Activated naive CD8-positive, alpha-beta T cell treated with anti-CD3 and anti-CD28 coated beads, Interleukin-2, amount 50 U/mL, for 24 hours (primary cell): Measurements from ENCODE around the gene UST.

ENCODE experiments used
- ATAC-seq: fragments of 150-1000 bp; cut with Tn5 transposase; one replicate; pipeline ENCODE4 v1.10.0; 2021
- DNase-seq: peaks from one replicate; pipeline ENCODE4 v3.0.0; 2021
- H3K27ac Mint-ChIP-seq: one replicate; pipeline ENCODE4 v1.8.0; 2021; ENCODE audit warnings: mild to moderate bottlenecking, mixed read lengths
- H3K27me3 Mint-ChIP-seq: one replicate; pipeline ENCODE4 v1.8.0; 2021; ENCODE audit warnings: mixed read lengths
- H3K36me3 Mint-ChIP-seq: one replicate; pipeline ENCODE4 v1.8.0; 2021; ENCODE audit warnings: low read depth, mixed read lengths
- H3K4me1 Mint-ChIP-seq: one replicate; pipeline ENCODE4 v1.8.0; 2021; ENCODE audit warnings: mixed read lengths
- H3K4me3 Mint-ChIP-seq: one replicate; pipeline ENCODE4 v1.8.0; 2021; ENCODE audit warnings: mild to moderate bottlenecking, moderate library complexity, mixed read lengths
- H3K9me3 Mint-ChIP-seq: one replicate; pipeline ENCODE4 v1.8.0; 2021; ENCODE audit warnings: mixed read lengths

Gene UST

GRCh38 chr6:148746363-148747144 lies at the start of gene UST:
TSS of gene UST (plus strand) at chr6:148747030. CDS start at chr6:148747431, 401 bp downstream.
- peak; percentile 38 for ATAC-seq
- Mint-ChIP-seq H3K27me3 (peaks cover 44% of the 10 kb centered on the region), H3K9me3 (no peaks in the 10 kb centered on the region)

GRCh38 chr6:148697895-148698440 lies 48.9 kb upstream of the UST start:
- no peak for ATAC-seq
- DNase-seq: no peak
- no peaks in the 10 kb centered on the region for H3K36me3 Mint-ChIP-seq
- H3K27me3 Mint-ChIP-seq: no peaks in the 10 kb centered on the region
- no peak overlapping the region for H3K27ac Mint-ChIP-seq
- peaks cover 17% of the 10 kb centered on the region for H3K4me1 Mint-ChIP-seq
- no peak overlapping the region for H3K4me3 Mint-ChIP-seq
- H3K9me3 Mint-ChIP-seq: no peaks in the 10 kb centered on the region

More at GRCh38 chr6:148746363-148747144, at the start of gene UST:
- Mint-ChIP-seq H3K4me1 (peaks cover 23% of the 10 kb centered on the region), H3K36me3 (no peaks in the 10 kb centered on the region), H3K27ac (peak within 1 kb of the TSS; percentile 75), H3K4me3 (peak within 1 kb of the TSS; percentile 85)
- DNase-seq: peak; percentile 57

DNA sequence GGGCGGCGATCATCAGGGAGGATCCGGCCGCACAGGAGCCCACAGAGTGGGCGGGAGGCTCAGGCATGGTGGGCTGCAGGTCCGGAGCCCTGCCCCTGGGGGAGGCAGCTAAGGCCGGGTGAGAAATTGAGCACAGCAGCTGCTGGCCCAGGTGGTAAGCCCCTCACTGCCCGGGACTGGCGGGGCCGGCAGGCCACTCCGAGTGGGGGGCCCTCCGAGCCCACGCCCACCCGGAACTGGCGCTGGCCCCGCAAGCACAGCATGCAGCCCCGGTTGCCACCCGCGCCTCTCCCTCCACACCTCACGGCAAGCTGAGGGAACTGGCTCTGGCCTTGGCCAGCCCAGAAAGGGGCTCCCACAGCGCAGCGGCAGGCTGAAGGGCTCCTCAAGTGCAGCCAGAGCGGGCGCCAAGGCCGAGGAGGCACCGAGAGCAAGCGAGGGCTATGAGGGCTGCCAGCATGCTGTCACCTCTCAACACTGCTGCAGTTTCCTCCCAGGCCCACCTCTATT lies 48.1 kb upstream of the UST start:
- no peak for DNase-seq

GRCh38 chr6:148700047-148700715 lies 46.6 kb upstream of the UST start:
- peaks cover 2% of the 10 kb centered on the region for H3K27me3 Mint-ChIP-seq
- no peaks in the 10 kb centered on the region for H3K36me3 Mint-ChIP-seq
- H3K4me3 Mint-ChIP-seq: peak overlapping the region; percentile 60
- ATAC-seq: no peak
- no peak overlapping the region for H3K27ac Mint-ChIP-seq
- no peak for DNase-seq
- no peaks in the 10 kb centered on the region for H3K9me3 Mint-ChIP-seq
- peaks cover 4% of the 10 kb centered on the region for H3K4me1 Mint-ChIP-seq

More for the DNA sequence above, 48.1 kb upstream of the UST start:
- no peak overlapping the region for H3K4me3 Mint-ChIP-seq
- H3K9me3 Mint-ChIP-seq: no peaks in the 10 kb centered on the region
- no peak for ATAC-seq
- peaks cover 15% of the 10 kb centered on the region for H3K4me1 Mint-ChIP-seq
- H3K36me3 Mint-ChIP-seq: no peaks in the 10 kb centered on the region
- H3K27me3 Mint-ChIP-seq: no peaks in the 10 kb centered on the region
- H3K27ac Mint-ChIP-seq: no peak overlapping the region

GRCh38 chr6:148700741-148701311 lies 46.0 kb upstream of the UST start:
- Mint-ChIP-seq H3K36me3 (no peaks in the 10 kb centered on the region), H3K4me3 (peak overlapping the region; percentile 60), H3K27ac (no peak overlapping the region), H3K9me3 (no peaks in the 10 kb centered on the region), H3K4me1 (peaks cover 4% of the 10 kb centered on the region), H3K27me3 (peaks cover 2% of the 10 kb centered on the region)
- no peak for ATAC-seq
- no peak for DNase-seq

DNA sequence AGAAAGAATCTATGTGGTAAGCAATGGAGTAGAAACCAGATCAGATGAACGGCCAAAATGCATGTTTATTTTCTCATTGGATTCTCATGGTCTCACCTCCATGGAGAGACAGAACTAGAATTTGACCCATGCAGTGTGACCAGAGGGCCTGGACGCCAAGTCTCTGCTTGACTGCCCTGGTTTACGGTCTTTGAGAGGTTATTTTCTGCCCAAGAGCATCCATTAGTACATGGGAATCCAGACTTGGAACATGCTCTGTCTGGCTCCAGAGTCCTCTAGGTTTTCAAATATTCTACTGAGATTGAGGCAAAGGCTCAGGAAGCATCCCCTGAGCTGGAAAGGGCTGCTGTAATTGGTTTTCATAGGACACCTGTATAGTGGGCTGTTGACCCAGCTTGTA lies 45.5 kb upstream of the UST start:
- no peaks in the 10 kb centered on the region for H3K9me3 Mint-ChIP-seq
- H3K36me3 Mint-ChIP-seq: no peaks in the 10 kb centered on the region
- H3K27me3 Mint-ChIP-seq: peaks cover 2% of the 10 kb centered on the region
- H3K4me1 Mint-ChIP-seq: peaks cover 4% of the 10 kb centered on the region
- ATAC-seq (no peak), DNase-seq (no peak)
- H3K4me3 Mint-ChIP-seq: peak overlapping the region; percentile 60
- no peak overlapping the region for H3K27ac Mint-ChIP-seq

DNA sequence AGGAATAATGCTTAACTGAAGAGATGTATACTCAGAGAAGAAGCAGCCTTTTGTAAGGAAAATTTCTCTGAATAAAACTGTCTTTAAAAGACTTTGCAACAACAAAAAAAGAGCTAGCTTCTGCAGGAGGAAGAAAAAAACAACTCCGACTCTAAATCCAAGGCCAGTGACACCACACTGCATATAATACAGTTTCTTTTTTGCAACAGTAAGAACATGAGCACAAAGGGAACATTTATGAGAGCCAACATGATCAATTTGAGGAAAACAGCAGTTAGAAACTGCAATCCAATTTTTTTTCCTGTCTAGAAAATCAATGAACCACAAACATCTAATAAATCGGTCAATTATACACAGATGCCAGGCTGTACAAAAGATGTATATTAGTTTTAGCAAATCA lies 42.9 kb upstream of the UST start:
- H3K36me3 Mint-ChIP-seq: no peaks in the 10 kb centered on the region
- no peak overlapping the region for H3K27ac Mint-ChIP-seq
- H3K27me3 Mint-ChIP-seq: peaks cover 2% of the 10 kb centered on the region
- no peaks in the 10 kb centered on the region for H3K9me3 Mint-ChIP-seq
- DNase-seq: no peak
- no peak for ATAC-seq
- H3K4me1 Mint-ChIP-seq: peaks cover 4% of the 10 kb centered on the region
- H3K4me3 Mint-ChIP-seq: no peak overlapping the region

DNA sequence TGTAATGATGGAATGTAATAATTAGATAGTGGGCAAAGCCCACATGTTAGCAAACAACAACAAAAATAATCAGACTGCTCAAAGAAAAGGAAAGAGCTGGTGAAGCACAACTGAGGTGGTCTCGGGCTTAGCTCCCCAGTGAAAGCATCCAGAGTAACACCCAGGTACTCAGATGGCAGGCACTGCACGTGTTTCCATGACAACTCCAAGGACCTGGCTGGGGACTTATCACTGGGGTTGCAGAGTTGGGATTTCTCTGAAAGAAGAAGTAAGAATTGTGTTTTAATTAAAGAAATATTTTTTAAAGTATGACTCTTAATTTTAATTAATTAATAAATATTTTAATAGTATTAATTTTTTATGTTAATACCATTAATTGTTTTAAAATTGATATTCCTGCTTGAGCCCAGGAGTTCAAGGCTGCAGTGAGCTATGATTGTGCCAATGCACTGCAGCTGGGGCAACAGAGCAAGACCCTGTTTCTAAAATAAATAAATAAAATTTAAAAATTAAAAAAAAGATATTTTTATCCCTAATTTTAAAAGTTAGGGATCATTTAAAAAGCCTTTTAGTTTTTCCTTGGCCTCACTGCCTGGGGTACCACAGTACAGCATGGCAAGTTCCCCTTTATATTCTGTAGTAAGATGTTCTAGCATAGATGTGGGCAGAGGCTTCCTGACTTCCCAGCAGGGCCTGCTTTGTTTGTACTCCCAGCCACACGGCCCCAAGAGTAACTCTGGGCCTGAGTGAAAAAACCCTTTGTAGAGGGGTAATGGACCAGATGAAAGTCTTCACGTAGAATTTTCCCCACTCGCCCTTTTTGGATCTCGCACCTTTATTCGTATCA lies 42.2 kb upstream of the UST start:
- Mint-ChIP-seq H3K9me3 (no peaks in the 10 kb centered on the region), H3K4me3 (no peak overlapping the region), H3K27ac (no peak overlapping the region), H3K27me3 (peaks cover 2% of the 10 kb centered on the region), H3K36me3 (no peaks in the 10 kb centered on the region), H3K4me1 (peaks cover 4% of the 10 kb centered on the region)
- DNase-seq (no peak), ATAC-seq (no peak)

DNA sequence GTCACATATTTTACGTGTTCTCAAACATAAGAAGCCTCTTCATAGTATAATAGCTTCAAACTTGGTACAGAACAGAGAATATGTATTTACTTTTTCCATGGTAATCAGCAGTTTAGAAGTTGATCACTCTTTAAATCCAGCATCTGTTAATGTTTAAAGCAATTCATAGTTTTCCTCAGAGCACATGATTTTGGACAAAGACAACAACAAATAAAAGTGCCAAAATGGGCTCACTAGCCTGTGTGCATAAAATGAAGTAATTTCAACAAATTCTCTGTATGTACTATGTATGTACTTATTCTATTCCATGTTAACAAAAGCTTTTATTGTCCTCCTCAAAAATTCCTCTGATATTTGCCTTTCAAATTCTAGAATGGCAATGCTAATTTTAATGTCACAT lies 38.1 kb upstream of the UST start:
- Mint-ChIP-seq H3K9me3 (peaks cover 13% of the 10 kb centered on the region), H3K27me3 (peaks cover 2% of the 10 kb centered on the region), H3K4me1 (no peaks in the 10 kb centered on the region), H3K36me3 (no peaks in the 10 kb centered on the region), H3K27ac (no peak overlapping the region), H3K4me3 (no peak overlapping the region)
- no peak for DNase-seq
- ATAC-seq: no peak

- Mint-ChIP-seq H3K9me3 (peaks cover 21% of the 10 kb centered on the region), H3K27me3 (no peaks in the 10 kb centered on the region), H3K4me1 (no peaks in the 10 kb centered on the region), H3K27ac (no peak overlapping the region), H3K36me3 (no peaks in the 10 kb centered on the region), H3K4me3 (no peak overlapping the region)
- ATAC-seq: no peak
- DNase-seq: no peak
These were observed 37.3 kb upstream of the UST start for GRCh38 chr6:148709577-148709976.

DNA sequence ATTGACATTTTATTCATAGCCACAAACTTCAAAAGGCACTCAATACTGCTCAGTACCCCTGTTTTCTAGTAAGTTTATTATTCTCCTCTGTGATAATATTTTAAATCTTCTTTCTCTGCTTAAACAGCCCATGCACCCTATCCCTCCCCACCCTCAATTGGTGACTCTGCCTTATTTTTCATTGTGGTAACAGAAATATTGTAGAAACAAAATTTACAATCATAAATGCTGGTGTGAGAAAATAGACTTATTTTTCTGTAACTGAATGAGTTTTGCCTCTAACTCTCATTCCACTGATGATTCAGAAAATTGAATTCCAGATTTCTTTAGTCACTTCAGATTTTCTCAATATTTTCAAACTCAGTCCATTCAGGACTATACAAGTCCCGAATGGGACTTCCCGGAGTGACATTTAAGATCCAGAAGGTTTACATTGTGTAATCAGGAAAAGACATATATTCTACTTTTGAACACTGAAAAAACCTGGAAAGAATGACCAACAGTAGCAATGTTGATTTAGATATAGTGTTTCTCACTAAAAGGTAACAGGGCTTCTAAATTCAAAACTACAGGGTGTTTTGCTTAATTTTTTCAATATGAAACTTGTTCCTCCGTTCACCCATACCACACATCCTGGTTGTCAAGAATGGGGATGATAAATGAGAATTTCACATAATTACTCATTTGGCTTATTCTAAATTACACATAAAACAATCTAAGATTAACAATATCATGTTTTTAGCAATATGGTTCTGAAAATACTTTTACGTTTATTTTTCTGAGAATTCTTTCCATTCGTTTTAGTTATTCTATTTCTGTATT lies 34.8 kb upstream of the UST start:
- no peak overlapping the region for H3K4me3 Mint-ChIP-seq
- peaks cover 25% of the 10 kb centered on the region for H3K9me3 Mint-ChIP-seq
- no peaks in the 10 kb centered on the region for H3K36me3 Mint-ChIP-seq
- no peaks in the 10 kb centered on the region for H3K4me1 Mint-ChIP-seq
- H3K27me3 Mint-ChIP-seq: no peaks in the 10 kb centered on the region
- no peak overlapping the region for H3K27ac Mint-ChIP-seq
- ATAC-seq (no peak), DNase-seq (no peak)

- H3K9me3 Mint-ChIP-seq: peaks cover 25% of the 10 kb centered on the region
- H3K27me3 Mint-ChIP-seq: no peaks in the 10 kb centered on the region
- no peaks in the 10 kb centered on the region for H3K36me3 Mint-ChIP-seq
- H3K4me3 Mint-ChIP-seq: no peak overlapping the region
- no peaks in the 10 kb centered on the region for H3K4me1 Mint-ChIP-seq
- H3K27ac Mint-ChIP-seq: no peak overlapping the region
- no peak for DNase-seq
- no peak for ATAC-seq
These were observed 33.6 kb upstream of the UST start for GRCh38 chr6:148713033-148713738.

GRCh38 chr6:148713921-148714320 lies 32.9 kb upstream of the UST start:
- H3K4me1 Mint-ChIP-seq: no peaks in the 10 kb centered on the region
- DNase-seq (no peak), ATAC-seq (no peak)
- H3K36me3 Mint-ChIP-seq: no peaks in the 10 kb centered on the region
- H3K9me3 Mint-ChIP-seq: peaks cover 25% of the 10 kb centered on the region
- no peak overlapping the region for H3K4me3 Mint-ChIP-seq
- H3K27ac Mint-ChIP-seq: no peak overlapping the region
- no peaks in the 10 kb centered on the region for H3K27me3 Mint-ChIP-seq
